ENCODE results near the gene STX16.

- TF ChIP-seq CTCF (conservative IDR thresholded peaks at IDR 0.05) (no peak), ZFX (IDR thresholded peaks at IDR 0.05) (no peak)
These were observed 37.3 kb downstream of the STX16 start for GRCh38 chr20:58688414-58688813.
